WTC11 (cell line): ENCODE results near the gene KLC1. TPM values are rescaled to one million over a fixed set of nuclear protein-coding genes. Genes with fewer than 3 reads are reported as not detected.

Experiments
- ATAC-seq: fragments of 200-7000 bp; cut with Tn5 transposase; 2 replicates; pipeline ENCODE4 v1.10.0; 2021; ENCODE audit warnings: mild to moderate bottlenecking, moderate library complexity
- CTCF ChIA-PET: fragments of 300-600 bp; sonication (Branson Sonifier 250); formaldehyde crosslinking; loops from one replicate; lab custom pipeline; 2021; ENCODE audit warnings: antibody characterized with exemption; lab: Charles Lee
- POLR2A ChIA-PET: fragments of 350-600 bp; sonication (Branson Sonifier 250); formaldehyde crosslinking; loops from one replicate; lab custom pipeline; 2021; ENCODE audit warnings: antibody characterized with exemption; lab: Charles Lee
- DNase-seq: peaks from one replicate; pipeline ENCODE4 v3.0.0; 2021; ENCODE audit warnings: low spot score
- H3K27ac Mint-ChIP-seq: 2 replicates; pipeline ENCODE4 v1.8.0; 2021; ENCODE audit warnings: mixed read lengths
- H3K27me3 Mint-ChIP-seq: 2 replicates; pipeline ENCODE4 v1.8.0; 2021; ENCODE audit warnings: low read depth, mild to moderate bottlenecking, moderate library complexity, mixed read lengths
- H3K36me3 Mint-ChIP-seq: 2 replicates; pipeline ENCODE4 v1.8.0; 2021; ENCODE audit warnings: mixed read lengths
- H3K4me1 Mint-ChIP-seq: 2 replicates; pipeline ENCODE4 v1.8.0; 2022; ENCODE audit warnings: mixed read lengths
- H3K4me3 Mint-ChIP-seq: 2 replicates; pipeline ENCODE4 v1.8.0; 2021; ENCODE audit warnings: mild to moderate bottlenecking, moderate library complexity, mixed read lengths
- H3K9me3 Mint-ChIP-seq: 2 replicates; pipeline ENCODE4 v1.8.0; 2021; ENCODE audit warnings: mixed read lengths
- AFF4 ChIP-seq: sonication (generic); formaldehyde crosslinking; IDR thresholded peaks from 2 replicates; pipeline ENCODE4 v1.8.1; 2023; ENCODE audit warnings: mild to moderate bottlenecking, missing genetic modification reagents, borderline replicate concordance
- CREB1 ChIP-seq: sonication (generic); formaldehyde crosslinking; IDR thresholded peaks from 2 replicates; pipeline ENCODE4 v1.8.0; 2023; ENCODE audit warnings: mild to moderate bottlenecking, missing genetic modification reagents
- CREM ChIP-seq: sonication (generic); formaldehyde crosslinking; IDR thresholded peaks from 2 replicates; pipeline ENCODE4 v1.8.1; 2022; ENCODE audit warnings: mild to moderate bottlenecking, missing genetic modification reagents, moderate library complexity
- ELF4 ChIP-seq: sonication (generic); formaldehyde crosslinking; IDR thresholded peaks from 2 replicates; pipeline ENCODE4 v1.8.1; 2022; ENCODE audit warnings: low read depth, mild to moderate bottlenecking, moderate library complexity, missing genetic modification reagents
- ERG ChIP-seq: fragments of 250-450 bp; sonication (Bioruptor Pico); IDR thresholded peaks from 2 replicates; pipeline ENCODE4 v1.8.0; 2021; ENCODE audit warnings: mild to moderate bottlenecking
- ETV6 ChIP-seq: sonication (generic); formaldehyde crosslinking; IDR thresholded peaks from 2 replicates; pipeline ENCODE4 v1.8.1; 2022; ENCODE audit warnings: mild to moderate bottlenecking, missing genetic modification reagents
- FOXP1 ChIP-seq: sonication (generic); formaldehyde crosslinking; IDR thresholded peaks from 2 replicates; pipeline ENCODE4 v1.8.0; 2022; ENCODE audit warnings: missing genetic modification reagents, mild to moderate bottlenecking, moderate library complexity, borderline replicate concordance
- JUN ChIP-seq: sonication (generic); formaldehyde crosslinking; IDR thresholded peaks from 2 replicates; pipeline ENCODE4 v1.8.0; 2023; ENCODE audit warnings: mild to moderate bottlenecking, missing genetic modification reagents
- NFYB ChIP-seq: sonication (generic); formaldehyde crosslinking; conservative IDR thresholded peaks from 2 replicates; pipeline ENCODE4 v1.8.0; 2022; ENCODE audit warnings: low read depth, missing genetic modification reagents
- PRDM15 ChIP-seq: sonication (generic); formaldehyde crosslinking; IDR thresholded peaks from 2 replicates; pipeline ENCODE4 v1.8.0; 2022; ENCODE audit warnings: missing genetic modification reagents
- RELA ChIP-seq: sonication (generic); formaldehyde crosslinking; IDR thresholded peaks from 2 replicates; pipeline ENCODE4 v1.8.1; 2022; ENCODE audit warnings: missing genetic modification reagents, mild to moderate bottlenecking, borderline replicate concordance
- SOX15 ChIP-seq: fragments of 250-450 bp; sonication (Bioruptor Pico); IDR thresholded peaks from 2 replicates; pipeline ENCODE4 v1.9.0; 2021; ENCODE audit warnings: mild to moderate bottlenecking
- STAT6 ChIP-seq: sonication (generic); formaldehyde crosslinking; conservative IDR thresholded peaks from 2 replicates; pipeline ENCODE4 v1.8.1; 2023; ENCODE audit warnings: mild to moderate bottlenecking, low read depth, missing genetic modification reagents, moderate library complexity
- ZNF396 ChIP-seq: fragments of 250-450 bp; sonication (Bioruptor Pico); IDR thresholded peaks from 2 replicates; pipeline ENCODE4 v1.8.0; 2021; ENCODE audit warnings: mild to moderate bottlenecking, moderate library complexity, borderline replicate concordance
- total RNA-seq: library from RNA; stranded (reverse); gene quantifications from 3 replicates; pipeline ENCODE4 v1.2.3, GENCODE V29; 2021

KLC1 gene
- total RNA-seq, 1 experiment from 2014 or later: 171 TPM

- Mint-ChIP-seq H3K36me3 (peaks cover 35% of the 10 kb centered on the region), H3K4me1 (no peaks in the 10 kb centered on the region; the same call in 1 of the 2 replicates), H3K9me3 (no peaks in the 10 kb centered on the region), H3K4me3 (no peak overlapping the region), H3K27me3 (no peaks in the 10 kb centered on the region), H3K27ac (peak overlapping the region; percentile 89)
- TF ChIP-seq FOXP1 (no peak), AFF4 (CRISPR knock-in tag) (no peak), CREB1 (CRISPR knock-in tag) (no peak), NFYB (CRISPR knock-in tag) (no peak), CREM (CRISPR knock-in tag) (no peak), RELA (no peak), SOX15 (CRISPR knock-in tag) (no peak), STAT6 (CRISPR knock-in tag) (no peak), ELF4 (CRISPR knock-in tag) (no peak), ZNF396 (CRISPR knock-in tag) (no peak), PRDM15 (no peak), ERG (CRISPR knock-in tag) (no peak), ETV6 (CRISPR knock-in tag) (no peak), JUN (CRISPR knock-in tag) (no peak)
- ChIA-PET CTCF (interaction anchor here (0.7 kb wide), 1 partner anchor 704 kb away, joined by 3 read pairs; no protein-coding TSS in a partner anchor), POLR2A (interaction anchor here (0.7 to 1.0 kb wide), 2 partner anchors 17 to 27 kb away, joined by 3 read pairs; partner anchors contain the start of gene ZFYVE21)
- ATAC-seq (no peak), DNase-seq (no peak)
Measured at GRCh38 chr14:103688906-103689902, 60.2 kb downstream of the KLC1 start.
